ENCODE data around the gene DYNC2H1. TPM values are rescaled to one million over a fixed set of nuclear protein-coding genes. Genes with fewer than 3 reads are reported as not detected.

Gene DYNC2H1
- total RNA-seq, 1 donor from 2014 or later, result 17.2 TPM

DNA sequence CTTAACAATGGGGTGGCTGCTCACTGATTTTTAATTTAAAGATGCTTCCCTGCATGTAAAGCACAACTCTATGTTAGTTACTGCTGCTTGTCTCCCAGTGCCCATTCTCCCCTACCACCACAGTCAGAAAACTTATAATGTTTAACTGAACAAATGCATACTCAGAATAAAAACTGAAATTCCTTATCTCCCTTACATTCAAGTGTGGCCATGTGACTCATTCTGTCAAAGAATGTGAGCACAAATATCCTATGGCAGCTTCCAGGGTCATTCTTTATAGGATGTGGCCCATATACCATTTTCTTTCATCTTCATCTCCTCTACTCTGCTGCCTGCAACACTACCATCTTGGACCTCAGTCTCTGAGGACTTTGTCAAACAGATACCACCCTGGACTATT lies 374.8 kb downstream of the DYNC2H1 start:
- no peak overlapping the region for H3K27ac Mint-ChIP-seq (ENCODE audit: unreplicated experiment)
- Histone ChIP-seq H3K27ac (ENCODE audit: low read depth, low read length) (no peak overlapping the region), H3K27me3 (ENCODE audit: insufficient read depth, low read length) (no peaks in the 10 kb centered on the region), H3K9me3 (ENCODE audit: insufficient read depth, low read depth, low read length) (no peaks in the 10 kb centered on the region), H3K36me3 (ENCODE audit: insufficient read depth, low read length) (no peaks in the 10 kb centered on the region), H3K4me2 (ENCODE audit: low read length) (no peak overlapping the region), H3K4me3 (ENCODE audit: insufficient read depth, low read depth, low read length) (no peak overlapping the region), H4K20me1 (ENCODE audit: insufficient read depth, low read length) (no peaks in the 10 kb centered on the region), H3K79me2 (ENCODE audit: insufficient read depth, low read length) (no peaks in the 10 kb centered on the region), H3K4me1 (ENCODE audit: insufficient read depth, low read length) (no peaks in the 10 kb centered on the region), H2AFZ (ENCODE audit: low read depth, low read length) (no peak overlapping the region), H3K9ac (ENCODE audit: low read length) (no peak overlapping the region)
- H3K9me3 Mint-ChIP-seq (ENCODE audit: unreplicated experiment), result no peaks in the 10 kb centered on the region
- DNase-seq (ENCODE audit: low read depth), result no peak
- peaks cover 8% of the 10 kb centered on the region for H3K4me1 Mint-ChIP-seq (ENCODE audit: low read depth, unreplicated experiment)
- TF ChIP-seq, protein P1, sequence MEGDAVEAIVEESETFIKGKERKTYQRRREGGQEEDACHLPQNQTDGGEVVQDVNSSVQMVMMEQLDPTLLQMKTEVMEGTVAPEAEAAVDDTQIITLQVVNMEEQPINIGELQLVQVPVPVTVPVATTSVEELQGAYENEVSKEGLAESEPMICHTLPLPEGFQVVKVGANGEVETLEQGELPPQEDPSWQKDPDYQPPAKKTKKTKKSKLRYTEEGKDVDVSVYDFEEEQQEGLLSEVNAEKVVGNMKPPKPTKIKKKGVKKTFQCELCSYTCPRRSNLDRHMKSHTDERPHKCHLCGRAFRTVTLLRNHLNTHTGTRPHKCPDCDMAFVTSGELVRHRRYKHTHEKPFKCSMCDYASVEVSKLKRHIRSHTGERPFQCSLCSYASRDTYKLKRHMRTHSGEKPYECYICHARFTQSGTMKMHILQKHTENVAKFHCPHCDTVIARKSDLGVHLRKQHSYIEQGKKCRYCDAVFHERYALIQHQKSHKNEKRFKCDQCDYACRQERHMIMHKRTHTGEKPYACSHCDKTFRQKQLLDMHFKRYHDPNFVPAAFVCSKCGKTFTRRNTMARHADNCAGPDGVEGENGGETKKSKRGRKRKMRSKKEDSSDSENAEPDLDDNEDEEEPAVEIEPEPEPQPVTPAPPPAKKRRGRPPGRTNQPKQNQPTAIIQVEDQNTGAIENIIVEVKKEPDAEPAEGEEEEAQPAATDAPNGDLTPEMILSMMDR (IDR thresholded peaks at IDR 0.05; ENCODE audit: insufficient read depth, low read depth, low read length), result no peak
- TF ChIP-seq EZH2 (IDR thresholded peaks at IDR 0.05; ENCODE audit: insufficient read depth, low read length), result no peak
- no peaks in the 10 kb centered on the region for H3K27me3 Mint-ChIP-seq (ENCODE audit: low read depth, unreplicated experiment)
- no peak for FAIRE-seq
- H3K36me3 Mint-ChIP-seq (ENCODE audit: low read depth, unreplicated experiment), result no peaks in the 10 kb centered on the region
- H3K4me3 Mint-ChIP-seq (ENCODE audit: unreplicated experiment), result no peak overlapping the region

DNA sequence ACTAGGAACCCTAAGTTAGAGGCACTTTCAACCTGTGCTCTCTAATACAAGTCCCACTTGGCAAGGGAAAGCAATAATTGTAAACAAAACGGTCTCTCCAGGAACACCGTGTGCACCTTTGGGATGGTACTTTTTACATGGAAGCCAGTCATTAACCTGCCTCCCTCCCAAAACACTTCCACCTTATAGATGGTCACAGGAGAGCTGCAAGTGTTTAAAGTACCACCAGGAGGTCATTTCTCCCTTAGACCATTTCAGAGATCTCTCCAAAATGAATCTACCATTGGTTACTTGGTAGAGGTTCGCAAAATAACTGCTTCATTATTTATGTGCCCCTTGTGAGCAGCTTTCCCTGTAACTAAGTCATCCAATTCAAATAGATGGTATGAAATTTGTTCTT lies 375.3 kb downstream of the DYNC2H1 start:
- Histone ChIP-seq H2AFZ (ENCODE audit: low read depth, low read length) (no peak overlapping the region), H3K27ac (ENCODE audit: low read depth, low read length) (no peak overlapping the region), H4K20me1 (ENCODE audit: insufficient read depth, low read length) (no peaks in the 10 kb centered on the region), H3K4me1 (ENCODE audit: insufficient read depth, low read length) (no peaks in the 10 kb centered on the region), H3K9ac (ENCODE audit: low read length) (no peak overlapping the region), H3K4me2 (ENCODE audit: low read length) (no peak overlapping the region), H3K27me3 (ENCODE audit: insufficient read depth, low read length) (no peaks in the 10 kb centered on the region), H3K4me3 (ENCODE audit: insufficient read depth, low read depth, low read length) (no peak overlapping the region), H3K9me3 (ENCODE audit: insufficient read depth, low read depth, low read length) (no peaks in the 10 kb centered on the region), H3K36me3 (ENCODE audit: insufficient read depth, low read length) (no peaks in the 10 kb centered on the region), H3K79me2 (ENCODE audit: insufficient read depth, low read length) (no peaks in the 10 kb centered on the region)
- no peak overlapping the region for H3K4me3 Mint-ChIP-seq (ENCODE audit: unreplicated experiment)
- H3K27ac Mint-ChIP-seq (ENCODE audit: unreplicated experiment), result no peak overlapping the region
- TF ChIP-seq EZH2 (IDR thresholded peaks at IDR 0.05; ENCODE audit: insufficient read depth, low read length), result no peak
- TF ChIP-seq, protein P1 (IDR thresholded peaks at IDR 0.05; ENCODE audit: insufficient read depth, low read depth, low read length), result no peak
- no peaks in the 10 kb centered on the region for H3K27me3 Mint-ChIP-seq (ENCODE audit: low read depth, unreplicated experiment)
- no peak for DNase-seq (ENCODE audit: low read depth)
- H3K36me3 Mint-ChIP-seq (ENCODE audit: low read depth, unreplicated experiment), result no peaks in the 10 kb centered on the region
- no peaks in the 10 kb centered on the region for H3K9me3 Mint-ChIP-seq (ENCODE audit: unreplicated experiment)
- FAIRE-seq, result no peak
- peaks cover 8% of the 10 kb centered on the region for H3K4me1 Mint-ChIP-seq (ENCODE audit: low read depth, unreplicated experiment)

DNA sequence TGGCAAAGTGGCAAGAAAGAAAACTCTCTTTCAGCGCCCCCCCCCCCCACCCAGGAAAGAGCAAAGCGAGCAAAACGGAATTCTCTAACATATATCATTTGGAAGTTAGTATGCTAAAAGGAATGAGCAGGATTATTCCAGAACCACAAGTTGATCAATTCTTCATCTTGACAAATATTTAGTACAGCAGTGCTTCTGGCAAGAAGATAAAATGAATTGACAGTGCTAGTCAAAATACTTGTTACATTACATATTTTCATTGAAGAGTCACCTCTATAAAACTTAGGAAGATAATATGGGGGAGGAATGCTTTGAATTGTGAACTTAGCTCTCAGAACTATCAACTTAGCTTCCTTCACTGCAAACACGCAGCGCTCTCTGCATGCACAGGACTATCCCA lies 377.4 kb downstream of the DYNC2H1 start:
- Histone ChIP-seq H3K27me3 (ENCODE audit: insufficient read depth, low read length) (no peaks in the 10 kb centered on the region), H3K9ac (ENCODE audit: low read length) (no peak overlapping the region), H2AFZ (ENCODE audit: low read depth, low read length) (no peak overlapping the region), H3K79me2 (ENCODE audit: insufficient read depth, low read length) (no peaks in the 10 kb centered on the region), H3K9me3 (ENCODE audit: insufficient read depth, low read depth, low read length) (peaks cover 3% of the 10 kb centered on the region), H3K4me3 (ENCODE audit: insufficient read depth, low read depth, low read length) (no peak overlapping the region), H3K27ac (ENCODE audit: low read depth, low read length) (no peak overlapping the region), H4K20me1 (ENCODE audit: insufficient read depth, low read length) (no peaks in the 10 kb centered on the region), H3K4me1 (ENCODE audit: insufficient read depth, low read length) (no peaks in the 10 kb centered on the region), H3K36me3 (ENCODE audit: insufficient read depth, low read length) (no peaks in the 10 kb centered on the region), H3K4me2 (ENCODE audit: low read length) (no peak overlapping the region)
- TF ChIP-seq EZH2 (IDR thresholded peaks at IDR 0.05; ENCODE audit: insufficient read depth, low read length), result no peak
- TF ChIP-seq, protein P1 (IDR thresholded peaks at IDR 0.05; ENCODE audit: insufficient read depth, low read depth, low read length), result no peak
- DNase-seq (ENCODE audit: low read depth) (peak; percentile 85), FAIRE-seq (no peak)
- Mint-ChIP-seq H3K36me3 (ENCODE audit: low read depth, unreplicated experiment) (peaks cover 2% of the 10 kb centered on the region), H3K27ac (ENCODE audit: unreplicated experiment) (no peak overlapping the region), H3K4me1 (ENCODE audit: low read depth, unreplicated experiment) (peaks cover 8% of the 10 kb centered on the region), H3K4me3 (ENCODE audit: unreplicated experiment) (no peak overlapping the region), H3K27me3 (ENCODE audit: low read depth, unreplicated experiment) (no peaks in the 10 kb centered on the region), H3K9me3 (ENCODE audit: unreplicated experiment) (no peaks in the 10 kb centered on the region)
